COLO668 (cell line): Measurements from ENCODE around the gene MED25.

ENCODE experiments used
- DNase-seq: peaks from one replicate; lab custom pipeline; 2025; ENCODE audit not compliant: unreplicated experiment; lab: John Stamatoyannopoulos, UW

Gene MED25

DNA sequence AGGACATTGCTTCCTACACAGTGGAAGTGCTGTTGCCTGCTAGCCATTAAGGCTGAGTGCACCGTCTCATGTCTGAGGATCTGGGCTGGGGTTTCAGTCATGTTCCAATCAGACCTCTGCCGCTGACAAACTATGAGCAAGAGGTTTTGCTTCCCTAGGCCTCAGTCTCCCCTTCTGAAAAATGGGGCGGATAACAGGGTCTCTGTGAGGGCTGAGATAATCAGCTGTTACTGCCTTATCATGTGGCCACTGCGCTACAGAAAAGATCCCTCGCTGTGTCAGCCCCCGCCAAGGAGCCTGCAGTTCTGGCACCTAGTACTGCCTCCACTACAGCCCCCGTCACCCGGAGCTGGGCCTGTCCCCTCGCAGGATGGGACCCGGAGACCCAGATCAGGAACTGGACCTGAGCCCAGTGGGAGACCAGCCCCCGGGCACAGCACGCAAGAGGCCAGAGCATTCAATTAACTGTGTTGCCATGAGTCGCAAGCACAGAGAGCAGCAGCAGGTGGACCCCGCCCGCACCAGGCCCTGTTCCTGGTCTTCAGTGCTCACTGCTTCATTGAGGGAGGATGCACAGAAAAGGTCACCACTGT is 52.3 kb downstream of the MED25 start:
- DNase-seq, result peak; percentile 15

DNA sequence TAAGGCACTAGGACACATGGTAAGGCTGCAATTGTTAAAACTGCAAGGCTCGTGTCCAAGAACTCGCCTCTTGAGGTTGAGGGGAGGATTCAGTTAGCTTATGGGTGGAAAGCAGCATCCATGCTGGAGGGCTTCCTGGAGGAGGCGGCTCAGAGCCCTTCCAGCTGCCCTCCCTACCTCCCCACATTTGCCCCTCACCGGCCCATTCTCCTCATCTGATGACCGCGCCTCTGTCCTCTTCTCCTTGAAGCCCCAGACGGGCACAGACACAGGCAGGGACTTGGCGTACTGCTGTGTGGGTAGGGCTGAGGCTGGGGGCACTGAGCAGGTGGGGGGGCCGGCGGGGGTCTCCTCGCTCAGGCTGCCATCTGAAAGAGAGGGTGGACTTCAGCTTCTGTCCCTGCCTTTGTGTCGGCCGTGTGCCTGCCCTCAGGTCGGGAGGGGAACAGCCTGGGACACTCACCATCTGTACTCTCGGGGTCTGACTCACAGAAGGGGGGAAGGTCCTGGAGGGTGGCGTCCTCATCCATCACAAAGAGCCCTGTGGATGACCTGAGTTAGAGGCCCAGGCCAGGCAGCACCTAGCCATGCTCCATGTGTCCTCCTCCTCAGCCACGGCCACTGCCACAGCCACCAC is 53.4 kb downstream of the MED25 start:
- DNase-seq, result no peak

DNA sequence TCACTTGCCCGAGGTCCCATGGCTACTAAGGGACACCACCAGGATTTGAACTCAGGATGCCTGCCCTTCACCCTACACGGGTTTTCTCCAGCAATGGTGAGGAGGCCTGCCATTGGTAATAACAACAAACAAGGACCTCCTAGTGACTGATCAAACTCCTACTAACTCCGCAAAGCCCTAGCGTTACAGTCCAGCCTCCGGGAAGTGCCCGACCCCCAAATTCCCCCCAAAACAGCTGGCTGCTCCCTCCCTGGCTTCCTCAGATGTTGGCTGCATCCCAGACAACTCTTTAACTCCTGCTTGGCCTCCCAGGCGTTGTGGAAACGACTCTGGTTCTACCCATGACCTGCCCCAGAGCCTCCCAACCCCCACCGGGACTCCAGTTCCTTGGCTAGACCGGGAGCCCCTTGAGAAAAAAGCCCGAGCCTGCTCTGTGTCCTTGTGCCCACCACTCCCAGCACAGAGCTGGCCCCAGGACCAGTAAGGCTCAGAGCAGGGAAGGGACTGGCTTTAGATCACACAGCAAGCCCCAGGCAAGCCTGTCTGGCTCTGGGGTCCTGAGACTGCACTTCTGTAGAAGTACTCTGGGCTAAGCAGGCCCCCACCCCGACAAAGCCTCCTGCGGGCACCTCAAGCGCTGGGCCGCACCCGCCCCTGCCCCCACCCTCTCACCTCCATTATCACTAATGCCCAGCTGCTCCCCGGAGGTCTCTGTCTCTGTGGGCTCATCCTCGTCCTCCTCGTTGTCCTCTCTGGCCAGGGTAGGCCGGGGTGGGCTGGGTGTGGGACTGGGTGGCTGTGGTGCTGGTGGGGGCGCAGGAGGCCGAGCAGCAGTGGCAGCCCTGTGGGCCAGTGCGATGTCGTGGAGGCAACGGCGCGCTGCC is 54.4 kb downstream of the MED25 start:
- DNase-seq, result no peak

GRCh38 chr19:49873129-49873521 is 55.0 kb downstream of the MED25 start:
- no peak for DNase-seq

DNA sequence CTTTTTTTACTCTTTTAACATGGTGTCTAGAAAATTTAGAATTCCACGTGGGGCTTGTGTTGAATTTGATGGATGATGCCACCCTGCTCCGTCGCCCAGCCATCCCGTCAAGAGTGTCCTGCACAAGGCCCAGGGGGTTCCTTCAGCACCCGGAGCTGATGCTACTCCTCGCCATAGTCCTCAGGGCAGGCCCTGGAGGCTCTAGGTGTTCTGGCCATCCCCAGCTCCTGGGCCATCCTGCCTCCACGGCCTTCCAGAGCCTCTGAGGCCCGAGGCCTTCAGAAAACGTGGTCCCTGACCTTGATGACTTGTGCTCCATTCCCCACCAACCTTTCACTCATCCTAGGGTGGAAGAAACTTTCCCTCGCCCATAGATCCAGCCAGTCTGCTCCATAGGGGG is 55.7 kb downstream of the MED25 start:
- DNase-seq, result no peak

DNA sequence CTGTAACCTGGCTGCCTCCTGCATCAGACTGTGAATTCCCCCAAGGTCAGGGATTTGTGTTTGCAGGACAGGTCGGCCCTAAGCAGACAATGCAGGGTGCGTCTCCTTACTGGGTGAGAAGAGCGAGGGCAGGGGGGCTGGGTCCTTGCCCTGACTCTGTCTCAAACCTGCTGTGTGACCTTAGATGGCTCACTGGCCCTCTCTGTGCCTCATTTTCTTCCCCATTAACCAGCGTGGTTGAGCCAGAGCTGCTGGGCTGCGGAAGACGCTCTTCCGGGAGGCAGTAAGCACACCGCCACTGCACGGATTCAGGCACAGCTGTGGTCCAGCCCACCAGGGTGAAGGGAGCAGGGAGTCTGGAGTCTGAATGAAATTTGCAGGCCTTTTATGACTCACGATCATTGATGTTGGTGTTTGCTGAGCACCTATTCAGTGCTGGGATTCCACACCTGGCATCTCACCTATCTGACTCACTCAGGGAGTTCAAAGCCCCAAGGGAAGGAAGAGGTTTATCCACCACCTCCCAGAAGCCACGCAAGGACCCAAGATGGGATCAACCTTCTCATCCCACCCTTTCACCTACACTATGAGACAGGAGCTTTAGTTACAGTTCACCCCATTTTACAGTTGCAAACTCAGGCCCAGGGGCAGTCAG is 56.5 kb downstream of the MED25 start:
- no peak for DNase-seq

DNA sequence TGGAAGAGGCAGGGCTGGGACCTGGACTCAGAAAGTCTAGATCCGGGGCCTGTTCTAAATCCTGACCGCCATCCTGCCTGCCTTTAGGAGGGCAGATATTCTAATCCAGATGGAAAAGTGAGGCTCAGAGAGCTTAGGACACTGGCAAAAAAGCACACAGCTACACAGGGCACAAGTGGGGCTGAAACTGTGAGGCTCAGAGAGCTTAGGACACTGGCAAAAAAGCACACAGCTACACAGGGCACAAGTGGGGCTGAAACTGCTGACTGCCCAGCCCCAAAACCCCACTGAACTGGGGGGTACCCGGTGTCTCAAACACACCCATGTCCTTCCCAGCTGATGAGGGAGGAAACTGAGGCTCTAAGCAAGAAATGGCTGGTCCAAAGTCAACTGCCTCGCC is 57.1 kb downstream of the MED25 start:
- DNase-seq, result no peak

DNA sequence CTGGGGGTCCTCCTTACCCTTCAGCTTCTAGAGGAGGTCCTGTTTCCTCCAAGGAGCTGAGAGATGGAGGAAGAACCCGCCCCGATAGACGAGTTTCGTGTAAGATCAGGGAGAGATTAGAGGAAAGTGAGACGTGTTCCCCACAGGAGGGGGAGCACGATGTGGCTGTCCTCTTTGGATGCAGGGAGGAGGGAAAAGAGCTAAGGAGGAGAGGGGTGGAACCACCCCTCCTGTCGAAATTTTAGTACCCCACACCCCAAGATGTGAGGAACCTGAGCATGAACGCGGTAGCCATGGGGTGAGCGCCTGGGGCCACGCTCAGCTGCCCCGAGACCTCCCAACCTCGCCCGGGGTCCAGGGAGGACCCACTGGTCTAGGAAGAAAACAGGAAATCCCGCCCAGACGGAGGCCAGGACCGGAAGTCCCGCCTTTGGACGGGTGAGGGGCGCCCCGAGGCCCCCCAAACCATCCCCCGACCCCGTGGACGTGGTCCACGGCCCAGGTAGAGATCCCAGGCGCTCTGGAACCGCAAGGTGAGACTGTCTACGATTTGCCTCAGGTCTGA is 57.9 kb downstream of the MED25 start:
- DNase-seq, result peak; percentile 35

DNA sequence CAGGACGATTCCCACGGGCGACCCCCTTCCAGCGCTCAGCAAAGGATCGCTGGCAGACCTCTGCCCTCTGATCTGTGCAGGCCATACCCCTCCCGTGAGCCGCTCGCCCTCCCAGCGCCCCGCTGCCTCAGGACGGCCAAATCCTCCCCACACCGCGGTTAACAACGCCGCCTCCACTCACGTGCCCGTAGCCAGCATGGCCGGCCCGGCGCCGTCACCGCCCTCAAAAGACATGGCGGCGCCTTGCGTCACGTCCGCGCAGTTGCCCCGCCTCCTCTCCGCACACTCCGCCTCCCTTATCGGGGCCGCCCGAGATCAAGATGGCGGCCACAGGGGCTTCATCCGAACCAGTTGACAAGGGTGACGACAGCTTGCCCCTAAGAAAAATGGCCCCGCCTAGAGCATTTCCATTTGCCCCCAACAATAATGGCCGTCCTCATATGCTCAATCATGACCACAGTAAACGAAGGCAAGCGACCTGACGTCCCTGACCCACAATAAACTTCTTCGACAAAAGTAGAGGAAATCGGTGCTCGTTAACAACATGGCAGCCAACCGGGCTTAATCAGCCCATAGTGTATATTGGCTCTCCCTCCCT is 58.4 kb downstream of the MED25 start:
- peak; percentile 97 for DNase-seq

GRCh38 chr19:49877020-49877878 is 59.2 kb downstream of the MED25 start, which contains the start of the genes AKT1S1 and TBC1D17:
Gene AKT1S1, minus strand, starts transcription at chr19:49877355. Its CDS starts 4,060 bp downstream, at chr19:49873295.
Gene TBC1D17, plus strand, starts transcription at chr19:49877702. Its CDS starts 22 bp downstream, at chr19:49877724.
- DNase-seq, result peak; percentile 98

GRCh38 chr19:49877879-49878743 is 60.0 kb downstream of the MED25 start:
- DNase-seq, result peak; percentile 97

- no peak for DNase-seq
Measured at GRCh38 chr19:49878744-49879070, 60.6 kb downstream of the MED25 start.

GRCh38 chr19:49879243-49879963 is 61.3 kb downstream of the MED25 start:
- DNase-seq, result no peak

DNA sequence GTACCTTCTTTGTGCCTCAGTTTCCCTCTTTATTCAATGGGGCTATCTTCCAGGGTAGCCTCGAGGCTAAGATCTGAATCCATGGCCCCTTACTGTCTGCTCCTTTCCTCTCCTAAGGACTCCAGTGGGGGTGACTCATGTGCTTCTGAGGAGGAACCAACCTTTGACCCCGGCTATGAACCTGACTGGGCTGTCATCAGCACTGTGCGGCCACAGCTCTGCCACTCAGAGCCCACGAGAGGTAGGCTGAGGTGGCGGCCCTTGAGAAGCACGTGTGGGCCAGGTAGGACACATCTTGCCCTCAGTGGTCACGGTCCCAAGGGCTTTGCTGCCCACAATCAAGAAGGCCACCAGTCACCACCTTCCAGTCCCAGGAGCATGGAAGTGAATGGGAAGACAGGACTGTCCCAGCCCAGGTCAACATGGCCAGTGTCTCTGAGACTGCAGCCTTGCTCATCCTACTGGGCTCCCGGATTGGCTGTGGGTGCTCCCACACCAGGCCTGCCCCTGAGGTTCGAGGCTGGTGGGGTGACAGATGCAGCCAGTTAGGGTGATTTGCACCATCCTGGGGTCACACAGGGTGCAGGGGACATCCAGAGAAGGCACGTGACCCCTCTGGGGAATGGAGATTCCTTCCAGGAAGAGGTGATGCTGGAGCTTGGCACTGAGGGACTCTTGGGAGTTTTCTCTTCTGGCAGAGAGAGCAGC is 62.2 kb downstream of the MED25 start:
- DNase-seq, result no peak

DNA sequence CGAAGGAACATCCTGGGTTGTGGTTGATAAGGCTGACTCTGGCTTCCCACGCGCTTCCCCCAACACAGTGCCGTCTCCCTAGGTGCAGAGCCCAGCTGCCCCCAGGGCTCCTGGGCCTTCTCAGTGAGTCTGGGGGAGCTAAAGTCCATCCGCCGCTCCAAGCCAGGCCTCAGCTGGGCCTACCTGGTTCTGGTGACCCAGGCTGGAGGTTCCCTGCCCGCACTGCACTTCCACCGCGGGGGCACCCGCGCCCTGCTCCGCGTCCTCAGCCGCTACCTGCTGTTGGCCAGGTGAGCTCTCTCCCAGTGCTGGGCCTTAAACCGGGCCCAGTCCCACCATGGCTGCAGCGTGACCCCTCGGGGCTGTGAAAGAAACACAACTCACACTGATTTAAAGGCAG is 63.1 kb downstream of the MED25 start:
- DNase-seq, result no peak

GRCh38 chr19:49881672-49882394 is 63.7 kb downstream of the MED25 start:
- peak; percentile 13 for DNase-seq

- no peak for DNase-seq
Measured at GRCh38 chr19:49882643-49883042, 64.6 kb downstream of the MED25 start.
